K562 (cell line): Measurements from ENCODE around the gene RHOBTB3. TPM values are rescaled to one million over a fixed set of nuclear protein-coding genes. Genes with fewer than 3 reads are reported as not detected.

Source experiments
- CCAR2 ChIP-seq: fragments of 200-400 bp; formaldehyde crosslinking; IDR thresholded peaks from 2 replicates; pipeline ENCODE4 v1.6.1; 2017; ENCODE audit warnings: mild to moderate bottlenecking, low read depth, low read length
- DPF2 ChIP-seq: fragments of 450-650 bp; IDR thresholded peaks from 2 replicates; pipeline ENCODE4 v1.6.1; 2016
- EGR1 ChIP-seq: fragments of 450-650 bp; conservative IDR thresholded peaks from 2 replicates; pipeline ENCODE4 v1.6.1; 2017; ENCODE audit warnings: mild to moderate bottlenecking
- ELF2 ChIP-seq: fragments of 250-450 bp; sonication (Bioruptor Pico); IDR thresholded peaks from 2 replicates; pipeline ENCODE4 v1.5.0; 2021; ENCODE audit warnings: mild to moderate bottlenecking
- FOS ChIP-seq: IDR thresholded peaks from 3 replicates; pipeline ENCODE4 v1.6.1; 2011; ENCODE audit not compliant: insufficient read length; ENCODE audit errors: extremely low read depth
- KAT7 ChIP-seq: sonication (generic); formaldehyde crosslinking; IDR thresholded peaks from 2 replicates; pipeline ENCODE4 v1.8.0; 2022; ENCODE audit warnings: missing genetic modification reagents, mild to moderate bottlenecking, borderline replicate concordance
- KDM2B ChIP-seq: fragments of 250-450 bp; sonication (Bioruptor Pico); IDR thresholded peaks from 2 replicates; pipeline ENCODE4 v1.8.0; 2021; ENCODE audit warnings: mild to moderate bottlenecking, moderate library complexity
- PHB2 ChIP-seq: fragments of 450-650 bp; IDR thresholded peaks from 2 replicates; pipeline ENCODE4 v1.6.1; 2017; ENCODE audit warnings: low read depth
- POLR2AphosphoS2 ChIP-seq: IDR thresholded peaks from 2 replicates; pipeline ENCODE4 v1.6.1; 2012; ENCODE audit warnings: low read length, improper control_type of control experiment
- POLR2G ChIP-seq: fragments of 200-400 bp; formaldehyde crosslinking; IDR thresholded peaks from 2 replicates; pipeline ENCODE4 v1.6.1; 2017; ENCODE audit warnings: low read depth, mild to moderate bottlenecking, antibody characterized with exemption, low read length, moderate library complexity
- TAL1 ChIP-seq: fragments of 450-650 bp; IDR thresholded peaks from 2 replicates; pipeline ENCODE4 v1.6.1; 2016; ENCODE audit warnings: mild to moderate bottlenecking
- ZC3H4 ChIP-seq: sonication (generic); formaldehyde crosslinking; IDR thresholded peaks from 2 replicates; pipeline ENCODE4 v1.9.0; 2021; ENCODE audit warnings: missing genetic modification reagents, borderline replicate concordance
- polyA plus RNA-seq, 8 experiments: library from polyadenylated mRNA; depleted of rRNA in 4 of 8; stranded (reverse) in 5 of 8; unstranded in 3 of 8; fragments of >200 nt; fragmentation: Nextera tagmentation in 2 of 8; fragmentation: Illumina TruSeq in 1 of 8; extraction: Ambion mirVana in 2 of 8; extraction: Trizol in 1 of 8; gene quantifications; 2 replicates each; pipeline versions ENCODE4 v1.2.1 to v1.2.3, GENCODE V29; 2011 to 2014; ENCODE audit warnings: inconsistent platforms in 1 of 8, missing spikeins in 1 of 8
- total RNA-seq, 7 experiments: library from RNA; depleted of rRNA in 6 of 7; stranded (reverse); fragments of >200 nt in 6 of 7; fragmentation: Illumina TruSeq in 2 of 7; extraction: Trizol in 2 of 7; gene quantifications; 2 replicates each; pipeline versions ENCODE4 v1.2.1 to v1.2.3, GENCODE V29; 2011 to 2021; ENCODE audit warnings: low replicate concordance in 1 of 7
- TF ChIP-seq, protein P1 (sequence below): fragments of 250-450 bp; sonication (Bioruptor Pico); IDR thresholded peaks from 2 replicates; pipeline ENCODE4 v1.8.0; 2021; ENCODE audit warnings: moderate library complexity, mild to moderate bottlenecking, inconsistent platforms
- TF ChIP-seq, protein P2 (sequence below): IDR thresholded peaks from 3 replicates; pipeline ENCODE4 v1.6.1; 2011; ENCODE audit warnings: borderline replicate concordance, mild to moderate bottlenecking, moderate library complexity; ENCODE audit not compliant: insufficient read length; ENCODE audit errors: extremely low read depth
- TF ChIP-seq, protein P3 (sequence below): sonication (generic); formaldehyde crosslinking; IDR thresholded peaks from 2 replicates; pipeline ENCODE4 v1.8.1; 2023; ENCODE audit warnings: mild to moderate bottlenecking, missing genetic modification reagents
- TF ChIP-seq, protein P4 (sequence below): sonication (generic); formaldehyde crosslinking; IDR thresholded peaks from 2 replicates; pipeline ENCODE4 v1.8.0; 2023; ENCODE audit warnings: mild to moderate bottlenecking, missing genetic modification reagents

The RHOBTB3 gene
- total and polyA plus RNA-seq, 9 of the 15 experiments (the other 6 are each of a cell fraction or from before 2014, with no cell fraction given): 39.7 to 143 (median 115) TPM

DNA sequence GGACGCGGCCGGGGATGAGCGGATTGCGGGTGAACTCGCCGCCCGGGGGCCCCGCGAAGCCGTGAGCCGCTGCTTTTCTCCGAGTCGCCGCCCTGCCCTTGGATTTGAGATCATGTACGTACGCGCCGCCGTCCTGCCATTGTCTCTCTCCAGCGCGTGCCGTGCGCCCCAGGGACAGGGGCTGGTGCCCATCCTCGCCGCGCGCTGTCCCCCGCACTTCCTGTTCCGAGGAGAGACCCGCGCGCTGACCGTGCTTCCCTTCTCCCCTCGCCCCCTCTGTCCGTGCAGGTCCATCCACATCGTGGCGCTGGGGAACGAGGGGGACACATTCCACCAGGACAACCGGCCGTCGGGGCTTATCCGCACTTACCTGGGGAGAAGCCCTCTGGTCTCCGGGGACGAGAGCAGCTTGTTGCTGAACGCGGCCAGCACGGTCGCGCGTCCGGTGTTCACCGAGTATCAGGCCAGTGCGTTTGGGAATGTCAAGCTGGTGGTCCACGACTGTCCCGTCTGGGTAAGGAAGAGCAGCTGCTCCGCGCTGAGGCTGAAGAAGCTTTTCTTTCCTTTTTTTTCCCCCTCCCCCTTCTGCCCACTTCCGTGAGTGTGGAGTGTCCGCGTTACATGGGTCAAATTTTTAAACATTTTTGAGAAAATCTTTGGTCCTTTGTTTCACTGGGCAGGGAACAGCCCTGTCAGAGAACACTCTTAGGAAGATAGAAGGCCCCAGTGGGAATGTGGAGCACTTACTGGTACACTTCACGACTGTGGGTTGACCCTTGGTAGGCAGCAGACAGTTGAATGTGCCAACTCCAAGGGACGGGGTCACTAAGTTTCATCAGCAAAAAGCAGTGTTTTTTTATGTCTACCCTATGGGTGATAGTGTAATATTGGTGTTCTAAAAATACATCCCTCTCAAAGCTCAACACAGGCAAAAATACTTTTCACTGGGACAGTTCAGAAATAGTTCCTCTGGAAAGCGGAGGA lies 727 bp downstream of the RHOBTB3 start (continued):
- TF ChIP-seq, protein P1, sequence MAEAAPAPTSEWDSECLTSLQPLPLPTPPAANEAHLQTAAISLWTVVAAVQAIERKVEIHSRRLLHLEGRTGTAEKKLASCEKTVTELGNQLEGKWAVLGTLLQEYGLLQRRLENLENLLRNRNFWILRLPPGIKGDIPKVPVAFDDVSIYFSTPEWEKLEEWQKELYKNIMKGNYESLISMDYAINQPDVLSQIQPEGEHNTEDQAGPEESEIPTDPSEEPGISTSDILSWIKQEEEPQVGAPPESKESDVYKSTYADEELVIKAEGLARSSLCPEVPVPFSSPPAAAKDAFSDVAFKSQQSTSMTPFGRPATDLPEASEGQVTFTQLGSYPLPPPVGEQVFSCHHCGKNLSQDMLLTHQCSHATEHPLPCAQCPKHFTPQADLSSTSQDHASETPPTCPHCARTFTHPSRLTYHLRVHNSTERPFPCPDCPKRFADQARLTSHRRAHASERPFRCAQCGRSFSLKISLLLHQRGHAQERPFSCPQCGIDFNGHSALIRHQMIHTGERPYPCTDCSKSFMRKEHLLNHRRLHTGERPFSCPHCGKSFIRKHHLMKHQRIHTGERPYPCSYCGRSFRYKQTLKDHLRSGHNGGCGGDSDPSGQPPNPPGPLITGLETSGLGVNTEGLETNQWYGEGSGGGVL (CRISPR knock-in tag): no peak
- TF ChIP-seq EGR1: peak; percentile 27; the same call in 1 of the 2 replicates
- peak; percentile 89; the same call in 1 of the 2 replicates for TF ChIP-seq ZC3H4 (CRISPR knock-in tag)
- peak; percentile 94 for TF ChIP-seq KAT7 (CRISPR knock-in tag)
- TF ChIP-seq ELF2 (CRISPR knock-in tag): no peak
- TF ChIP-seq, protein P2, sequence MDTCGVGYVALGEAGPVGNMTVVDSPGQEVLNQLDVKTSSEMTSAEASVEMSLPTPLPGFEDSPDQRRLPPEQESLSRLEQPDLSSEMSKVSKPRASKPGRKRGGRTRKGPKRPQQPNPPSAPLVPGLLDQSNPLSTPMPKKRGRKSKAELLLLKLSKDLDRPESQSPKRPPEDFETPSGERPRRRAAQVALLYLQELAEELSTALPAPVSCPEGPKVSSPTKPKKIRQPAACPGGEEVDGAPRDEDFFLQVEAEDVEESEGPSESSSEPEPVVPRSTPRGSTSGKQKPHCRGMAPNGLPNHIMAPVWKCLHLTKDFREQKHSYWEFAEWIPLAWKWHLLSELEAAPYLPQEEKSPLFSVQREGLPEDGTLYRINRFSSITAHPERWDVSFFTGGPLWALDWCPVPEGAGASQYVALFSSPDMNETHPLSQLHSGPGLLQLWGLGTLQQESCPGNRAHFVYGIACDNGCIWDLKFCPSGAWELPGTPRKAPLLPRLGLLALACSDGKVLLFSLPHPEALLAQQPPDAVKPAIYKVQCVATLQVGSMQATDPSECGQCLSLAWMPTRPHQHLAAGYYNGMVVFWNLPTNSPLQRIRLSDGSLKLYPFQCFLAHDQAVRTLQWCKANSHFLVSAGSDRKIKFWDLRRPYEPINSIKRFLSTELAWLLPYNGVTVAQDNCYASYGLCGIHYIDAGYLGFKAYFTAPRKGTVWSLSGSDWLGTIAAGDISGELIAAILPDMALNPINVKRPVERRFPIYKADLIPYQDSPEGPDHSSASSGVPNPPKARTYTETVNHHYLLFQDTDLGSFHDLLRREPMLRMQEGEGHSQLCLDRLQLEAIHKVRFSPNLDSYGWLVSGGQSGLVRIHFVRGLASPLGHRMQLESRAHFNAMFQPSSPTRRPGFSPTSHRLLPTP: no peak
- TF ChIP-seq TAL1: no peak
- no peak for TF ChIP-seq FOS
- TF ChIP-seq POLR2G: peak; percentile 77
- TF ChIP-seq, protein P3, sequence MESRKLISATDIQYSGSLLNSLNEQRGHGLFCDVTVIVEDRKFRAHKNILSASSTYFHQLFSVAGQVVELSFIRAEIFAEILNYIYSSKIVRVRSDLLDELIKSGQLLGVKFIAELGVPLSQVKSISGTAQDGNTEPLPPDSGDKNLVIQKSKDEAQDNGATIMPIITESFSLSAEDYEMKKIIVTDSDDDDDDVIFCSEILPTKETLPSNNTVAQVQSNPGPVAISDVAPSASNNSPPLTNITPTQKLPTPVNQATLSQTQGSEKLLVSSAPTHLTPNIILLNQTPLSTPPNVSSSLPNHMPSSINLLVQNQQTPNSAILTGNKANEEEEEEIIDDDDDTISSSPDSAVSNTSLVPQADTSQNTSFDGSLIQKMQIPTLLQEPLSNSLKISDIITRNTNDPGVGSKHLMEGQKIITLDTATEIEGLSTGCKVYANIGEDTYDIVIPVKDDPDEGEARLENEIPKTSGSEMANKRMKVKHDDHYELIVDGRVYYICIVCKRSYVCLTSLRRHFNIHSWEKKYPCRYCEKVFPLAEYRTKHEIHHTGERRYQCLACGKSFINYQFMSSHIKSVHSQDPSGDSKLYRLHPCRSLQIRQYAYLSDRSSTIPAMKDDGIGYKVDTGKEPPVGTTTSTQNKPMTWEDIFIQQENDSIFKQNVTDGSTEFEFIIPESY: no peak
- TF ChIP-seq CCAR2: no peak
- TF ChIP-seq DPF2: 0 out of 2 replicates have a peak, but pooled peaks have one; percentile 10
- TF ChIP-seq KDM2B (CRISPR knock-in tag): no peak
- no peak for TF ChIP-seq POLR2AphosphoS2
- no peak for TF ChIP-seq PHB2
- TF ChIP-seq, protein P4, sequence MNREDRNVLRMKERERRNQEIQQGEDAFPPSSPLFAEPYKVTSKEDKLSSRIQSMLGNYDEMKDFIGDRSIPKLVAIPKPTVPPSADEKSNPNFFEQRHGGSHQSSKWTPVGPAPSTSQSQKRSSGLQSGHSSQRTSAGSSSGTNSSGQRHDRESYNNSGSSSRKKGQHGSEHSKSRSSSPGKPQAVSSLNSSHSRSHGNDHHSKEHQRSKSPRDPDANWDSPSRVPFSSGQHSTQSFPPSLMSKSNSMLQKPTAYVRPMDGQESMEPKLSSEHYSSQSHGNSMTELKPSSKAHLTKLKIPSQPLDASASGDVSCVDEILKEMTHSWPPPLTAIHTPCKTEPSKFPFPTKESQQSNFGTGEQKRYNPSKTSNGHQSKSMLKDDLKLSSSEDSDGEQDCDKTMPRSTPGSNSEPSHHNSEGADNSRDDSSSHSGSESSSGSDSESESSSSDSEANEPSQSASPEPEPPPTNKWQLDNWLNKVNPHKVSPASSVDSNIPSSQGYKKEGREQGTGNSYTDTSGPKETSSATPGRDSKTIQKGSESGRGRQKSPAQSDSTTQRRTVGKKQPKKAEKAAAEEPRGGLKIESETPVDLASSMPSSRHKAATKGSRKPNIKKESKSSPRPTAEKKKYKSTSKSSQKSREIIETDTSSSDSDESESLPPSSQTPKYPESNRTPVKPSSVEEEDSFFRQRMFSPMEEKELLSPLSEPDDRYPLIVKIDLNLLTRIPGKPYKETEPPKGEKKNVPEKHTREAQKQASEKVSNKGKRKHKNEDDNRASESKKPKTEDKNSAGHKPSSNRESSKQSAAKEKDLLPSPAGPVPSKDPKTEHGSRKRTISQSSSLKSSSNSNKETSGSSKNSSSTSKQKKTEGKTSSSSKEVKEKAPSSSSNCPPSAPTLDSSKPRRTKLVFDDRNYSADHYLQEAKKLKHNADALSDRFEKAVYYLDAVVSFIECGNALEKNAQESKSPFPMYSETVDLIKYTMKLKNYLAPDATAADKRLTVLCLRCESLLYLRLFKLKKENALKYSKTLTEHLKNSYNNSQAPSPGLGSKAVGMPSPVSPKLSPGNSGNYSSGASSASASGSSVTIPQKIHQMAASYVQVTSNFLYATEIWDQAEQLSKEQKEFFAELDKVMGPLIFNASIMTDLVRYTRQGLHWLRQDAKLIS: peak; percentile 59
